ENCODE measurements around the gene SLC1A2. TPM values are rescaled to one million over a fixed set of nuclear protein-coding genes. Genes with fewer than 3 reads are reported as not detected.

Gene SLC1A2
- total and polyA plus RNA-seq, 2 donors (not counting 3 experiments of a cell fraction or from before 2014, with no cell fraction given): not detected

DNA sequence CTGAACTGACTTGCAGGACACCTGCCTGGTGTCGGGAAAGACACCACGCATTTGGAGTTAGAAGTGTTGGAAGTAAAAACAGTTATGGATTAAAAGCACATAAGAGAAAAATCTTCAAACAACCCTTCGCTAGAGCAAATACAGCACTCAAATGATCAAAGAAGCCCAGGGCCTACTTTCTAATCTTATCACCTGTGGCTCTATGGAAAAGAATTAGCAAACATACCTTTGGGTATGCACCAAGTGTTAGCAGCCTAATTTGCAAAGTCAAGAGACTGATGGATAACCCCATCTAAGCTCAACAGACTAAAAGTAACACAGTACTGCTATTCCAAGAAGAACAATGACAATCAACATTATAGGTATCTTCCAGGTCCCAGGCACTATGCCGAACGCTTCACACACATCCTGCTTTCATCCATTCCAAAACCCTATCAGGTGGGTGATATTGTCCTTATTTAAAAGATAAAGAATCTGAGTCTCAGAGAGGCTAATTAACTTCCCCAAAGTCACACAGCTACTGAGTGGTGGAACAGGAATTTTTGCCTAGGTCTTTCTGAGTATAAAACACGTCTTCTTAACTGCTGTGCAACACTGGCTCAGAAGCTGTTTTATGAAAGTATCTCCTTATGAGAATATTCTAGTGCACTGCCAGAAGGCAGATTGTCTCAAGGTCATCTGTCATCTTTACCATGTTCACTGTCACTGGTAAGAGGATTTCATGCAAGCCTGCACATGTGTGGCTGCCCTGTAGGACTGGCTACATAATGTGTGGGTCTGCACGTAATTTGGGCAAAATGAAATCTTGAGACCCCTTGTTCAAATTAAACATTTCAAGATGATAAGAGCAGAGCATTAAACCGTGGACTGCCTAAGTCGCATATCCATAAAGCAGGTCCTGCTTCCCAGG is 16.4 kb downstream of the SLC1A2 start:
- Histone ChIP-seq H3K4me2 (ENCODE audit: insufficient read depth, low read length) (no peak overlapping the region), H3K27me3 (ENCODE audit: control insufficient read depth in 2 of 2, insufficient read depth in 2 of 2, low read length in 2 of 2) (peaks cover 5 to 18% of the 10 kb centered on the region in 2 experiments), H4K20me1 (replicated peaks; ENCODE audit: control insufficient read depth, extremely low read depth, insufficient read depth, low read length) (no peaks in the 10 kb centered on the region), H3K9me1 (replicated peaks; ENCODE audit: control insufficient read depth, extremely low read depth, insufficient read depth, low read length) (no peaks in the 10 kb centered on the region), H3K4me3 (replicated peaks in 1 of 3; ENCODE audit: insufficient read depth in 1 of 3, low read depth in 1 of 3, low read length in 3 of 3) (no peak overlapping the region), H3K4me1 (ENCODE audit: control insufficient read depth, extremely low read depth, insufficient read depth, low read length) (no peaks in the 10 kb centered on the region), H3K36me3 (ENCODE audit: control insufficient read depth in 2 of 2, extremely low read depth in 1 of 2, insufficient read depth in 2 of 2, low read length in 2 of 2) (no peaks in the 10 kb centered on the region), H3K27ac (ENCODE audit: insufficient read depth, low read depth, low read length) (no peak overlapping the region), H3K9ac (replicated peaks; ENCODE audit: extremely low read depth, insufficient read depth, low read length) (no peak overlapping the region), H2AFZ (ENCODE audit: low read depth, low read length) (no peak overlapping the region), H3K9me3 (replicated peaks; ENCODE audit: control insufficient read depth, insufficient read depth, low read length) (no peaks in the 10 kb centered on the region), H3K79me2 (ENCODE audit: control insufficient read depth, insufficient read depth, low read length) (no peaks in the 10 kb centered on the region)
- no peak for DNase-seq (ENCODE audit: low read depth, low spot score)
- BruUV-seq (replicated peaks): no TSS peak
- ChIA-PET POLR2A (no interaction called here), CTCF (interaction anchor here (1.4 to 2.0 kb wide), 3 partner anchors 476 to 817 kb away, joined by 4 to 10 read pairs (median 5); no protein-coding TSS in a partner anchor)
- intact Hi-C loops (cut with micrococcal nuclease) (no loop called here), dilution Hi-C loops (cut with MboI; ENCODE audit: extremely low pct_ligation_motif_present, low sequenced_read_pairs) (no loop called here)
- FAIRE-seq: no peak
- no peak for TF ChIP-seq GATA2 (IDR thresholded peaks at IDR 0.05; ENCODE audit: insufficient read depth, insufficient read length, low read depth, low read length)
- no peak for TF ChIP-seq POLR2AphosphoS5 (IDR thresholded peaks at IDR 0.05; ENCODE audit: insufficient read depth, low read depth, low read length)
- no peak for TF ChIP-seq POLR2A (IDR thresholded peaks at IDR 0.05; ENCODE audit: low read depth, low read length)
- no peak for TF ChIP-seq EZH2 (IDR thresholded peaks at IDR 0.05; ENCODE audit: borderline replicate concordance, low read depth, low read length, severe bottlenecking)
- no peak for TF ChIP-seq MYC (IDR thresholded peaks at IDR 0.05; ENCODE audit: low read depth, low read length)
- TF ChIP-seq JUN (IDR thresholded peaks at IDR 0.05; ENCODE audit: borderline replicate concordance, insufficient read depth, insufficient read length, low read depth): no peak
- TF ChIP-seq, protein P1, sequence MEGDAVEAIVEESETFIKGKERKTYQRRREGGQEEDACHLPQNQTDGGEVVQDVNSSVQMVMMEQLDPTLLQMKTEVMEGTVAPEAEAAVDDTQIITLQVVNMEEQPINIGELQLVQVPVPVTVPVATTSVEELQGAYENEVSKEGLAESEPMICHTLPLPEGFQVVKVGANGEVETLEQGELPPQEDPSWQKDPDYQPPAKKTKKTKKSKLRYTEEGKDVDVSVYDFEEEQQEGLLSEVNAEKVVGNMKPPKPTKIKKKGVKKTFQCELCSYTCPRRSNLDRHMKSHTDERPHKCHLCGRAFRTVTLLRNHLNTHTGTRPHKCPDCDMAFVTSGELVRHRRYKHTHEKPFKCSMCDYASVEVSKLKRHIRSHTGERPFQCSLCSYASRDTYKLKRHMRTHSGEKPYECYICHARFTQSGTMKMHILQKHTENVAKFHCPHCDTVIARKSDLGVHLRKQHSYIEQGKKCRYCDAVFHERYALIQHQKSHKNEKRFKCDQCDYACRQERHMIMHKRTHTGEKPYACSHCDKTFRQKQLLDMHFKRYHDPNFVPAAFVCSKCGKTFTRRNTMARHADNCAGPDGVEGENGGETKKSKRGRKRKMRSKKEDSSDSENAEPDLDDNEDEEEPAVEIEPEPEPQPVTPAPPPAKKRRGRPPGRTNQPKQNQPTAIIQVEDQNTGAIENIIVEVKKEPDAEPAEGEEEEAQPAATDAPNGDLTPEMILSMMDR (IDR thresholded peaks at IDR 0.05; ENCODE audit: extremely low read depth in 1 of 2, insufficient read depth in 1 of 2, low read depth in 1 of 2, low read length in 2 of 2): no peak
- TF ChIP-seq FOS (IDR thresholded peaks at IDR 0.05; ENCODE audit: borderline replicate concordance, insufficient read depth, low read length): no peak
- TF ChIP-seq MAX (IDR thresholded peaks at IDR 0.05; ENCODE audit: insufficient read depth, insufficient read length): no peak

All from endothelial cell of umbilical vein (primary cell).